H1 (cell line): Measurements from ENCODE around the gene UBL4B. TPM values are rescaled to one million over a fixed set of nuclear protein-coding genes. Genes with fewer than 3 reads are reported as not detected.

Source experiments
- ATF3 ChIP-seq: IDR thresholded peaks from 2 replicates; pipeline ENCODE4 v1.6.1; 2011; ENCODE audit warnings: low read depth, mild to moderate bottlenecking, low read length; ENCODE audit not compliant: insufficient read depth
- EGR1 ChIP-seq: IDR thresholded peaks from 2 replicates; pipeline ENCODE4 v1.6.1; 2011; ENCODE audit warnings: low read depth, low read length, borderline replicate concordance
- POLR2AphosphoS5 ChIP-seq: IDR thresholded peaks from 2 replicates; pipeline ENCODE4 v1.6.1; 2011; ENCODE audit warnings: low read depth, low read length
- TEAD4 ChIP-seq: IDR thresholded peaks from 2 replicates; pipeline ENCODE4 v1.6.1; 2012; ENCODE audit warnings: low read depth, low read length, inconsistent platforms, mixed read lengths
- polyA plus RNA-seq, 7 experiments: library from polyadenylated mRNA; depleted of rRNA in 3 of 7; stranded (reverse) in 5 of 7; unstranded in 2 of 7; fragments of >200 nt in 5 of 7; fragments of 200-250 nt in 2 of 7; gene quantifications; 1 replicate in 5 of 7; 2 replicates in 1 of 7; 4 replicates in 1 of 7; pipeline versions ENCODE4 v1.2.1 to v1.2.3, GENCODE V29; 2011 to 2013; ENCODE audit warnings: missing spikeins in 2 of 7, mixed read lengths in 2 of 7
- total RNA-seq: library from RNA; stranded (reverse); fragmentation: NEBNext Ultra II Directional; extraction: Animal tissue kit (Norgen Biotek cat#: 25700); gene quantifications from 2 replicates; pipeline ENCODE4 v1.2.1, GENCODE V29; 2021
- TF ChIP-seq, protein P1 (sequence below): fragments of 300-600 bp; sonication (generic); IDR thresholded peaks from 2 replicates; pipeline ENCODE4 v1.7.1; 2012; ENCODE audit warnings: low read length, moderate library complexity, mild to moderate bottlenecking, inconsistent platforms; ENCODE audit not compliant: insufficient replicate concordance

The UBL4B gene
- total and polyA plus RNA-seq, 2 of the 8 experiments (the other 6 are each of a cell fraction or from before 2014, with no cell fraction given): 0.11 TPM; not detected in 1

GRCh38 chr1:110076789-110077500 lies 35.3 kb upstream of the UBL4B start (continued):
- TF ChIP-seq, protein P1, sequence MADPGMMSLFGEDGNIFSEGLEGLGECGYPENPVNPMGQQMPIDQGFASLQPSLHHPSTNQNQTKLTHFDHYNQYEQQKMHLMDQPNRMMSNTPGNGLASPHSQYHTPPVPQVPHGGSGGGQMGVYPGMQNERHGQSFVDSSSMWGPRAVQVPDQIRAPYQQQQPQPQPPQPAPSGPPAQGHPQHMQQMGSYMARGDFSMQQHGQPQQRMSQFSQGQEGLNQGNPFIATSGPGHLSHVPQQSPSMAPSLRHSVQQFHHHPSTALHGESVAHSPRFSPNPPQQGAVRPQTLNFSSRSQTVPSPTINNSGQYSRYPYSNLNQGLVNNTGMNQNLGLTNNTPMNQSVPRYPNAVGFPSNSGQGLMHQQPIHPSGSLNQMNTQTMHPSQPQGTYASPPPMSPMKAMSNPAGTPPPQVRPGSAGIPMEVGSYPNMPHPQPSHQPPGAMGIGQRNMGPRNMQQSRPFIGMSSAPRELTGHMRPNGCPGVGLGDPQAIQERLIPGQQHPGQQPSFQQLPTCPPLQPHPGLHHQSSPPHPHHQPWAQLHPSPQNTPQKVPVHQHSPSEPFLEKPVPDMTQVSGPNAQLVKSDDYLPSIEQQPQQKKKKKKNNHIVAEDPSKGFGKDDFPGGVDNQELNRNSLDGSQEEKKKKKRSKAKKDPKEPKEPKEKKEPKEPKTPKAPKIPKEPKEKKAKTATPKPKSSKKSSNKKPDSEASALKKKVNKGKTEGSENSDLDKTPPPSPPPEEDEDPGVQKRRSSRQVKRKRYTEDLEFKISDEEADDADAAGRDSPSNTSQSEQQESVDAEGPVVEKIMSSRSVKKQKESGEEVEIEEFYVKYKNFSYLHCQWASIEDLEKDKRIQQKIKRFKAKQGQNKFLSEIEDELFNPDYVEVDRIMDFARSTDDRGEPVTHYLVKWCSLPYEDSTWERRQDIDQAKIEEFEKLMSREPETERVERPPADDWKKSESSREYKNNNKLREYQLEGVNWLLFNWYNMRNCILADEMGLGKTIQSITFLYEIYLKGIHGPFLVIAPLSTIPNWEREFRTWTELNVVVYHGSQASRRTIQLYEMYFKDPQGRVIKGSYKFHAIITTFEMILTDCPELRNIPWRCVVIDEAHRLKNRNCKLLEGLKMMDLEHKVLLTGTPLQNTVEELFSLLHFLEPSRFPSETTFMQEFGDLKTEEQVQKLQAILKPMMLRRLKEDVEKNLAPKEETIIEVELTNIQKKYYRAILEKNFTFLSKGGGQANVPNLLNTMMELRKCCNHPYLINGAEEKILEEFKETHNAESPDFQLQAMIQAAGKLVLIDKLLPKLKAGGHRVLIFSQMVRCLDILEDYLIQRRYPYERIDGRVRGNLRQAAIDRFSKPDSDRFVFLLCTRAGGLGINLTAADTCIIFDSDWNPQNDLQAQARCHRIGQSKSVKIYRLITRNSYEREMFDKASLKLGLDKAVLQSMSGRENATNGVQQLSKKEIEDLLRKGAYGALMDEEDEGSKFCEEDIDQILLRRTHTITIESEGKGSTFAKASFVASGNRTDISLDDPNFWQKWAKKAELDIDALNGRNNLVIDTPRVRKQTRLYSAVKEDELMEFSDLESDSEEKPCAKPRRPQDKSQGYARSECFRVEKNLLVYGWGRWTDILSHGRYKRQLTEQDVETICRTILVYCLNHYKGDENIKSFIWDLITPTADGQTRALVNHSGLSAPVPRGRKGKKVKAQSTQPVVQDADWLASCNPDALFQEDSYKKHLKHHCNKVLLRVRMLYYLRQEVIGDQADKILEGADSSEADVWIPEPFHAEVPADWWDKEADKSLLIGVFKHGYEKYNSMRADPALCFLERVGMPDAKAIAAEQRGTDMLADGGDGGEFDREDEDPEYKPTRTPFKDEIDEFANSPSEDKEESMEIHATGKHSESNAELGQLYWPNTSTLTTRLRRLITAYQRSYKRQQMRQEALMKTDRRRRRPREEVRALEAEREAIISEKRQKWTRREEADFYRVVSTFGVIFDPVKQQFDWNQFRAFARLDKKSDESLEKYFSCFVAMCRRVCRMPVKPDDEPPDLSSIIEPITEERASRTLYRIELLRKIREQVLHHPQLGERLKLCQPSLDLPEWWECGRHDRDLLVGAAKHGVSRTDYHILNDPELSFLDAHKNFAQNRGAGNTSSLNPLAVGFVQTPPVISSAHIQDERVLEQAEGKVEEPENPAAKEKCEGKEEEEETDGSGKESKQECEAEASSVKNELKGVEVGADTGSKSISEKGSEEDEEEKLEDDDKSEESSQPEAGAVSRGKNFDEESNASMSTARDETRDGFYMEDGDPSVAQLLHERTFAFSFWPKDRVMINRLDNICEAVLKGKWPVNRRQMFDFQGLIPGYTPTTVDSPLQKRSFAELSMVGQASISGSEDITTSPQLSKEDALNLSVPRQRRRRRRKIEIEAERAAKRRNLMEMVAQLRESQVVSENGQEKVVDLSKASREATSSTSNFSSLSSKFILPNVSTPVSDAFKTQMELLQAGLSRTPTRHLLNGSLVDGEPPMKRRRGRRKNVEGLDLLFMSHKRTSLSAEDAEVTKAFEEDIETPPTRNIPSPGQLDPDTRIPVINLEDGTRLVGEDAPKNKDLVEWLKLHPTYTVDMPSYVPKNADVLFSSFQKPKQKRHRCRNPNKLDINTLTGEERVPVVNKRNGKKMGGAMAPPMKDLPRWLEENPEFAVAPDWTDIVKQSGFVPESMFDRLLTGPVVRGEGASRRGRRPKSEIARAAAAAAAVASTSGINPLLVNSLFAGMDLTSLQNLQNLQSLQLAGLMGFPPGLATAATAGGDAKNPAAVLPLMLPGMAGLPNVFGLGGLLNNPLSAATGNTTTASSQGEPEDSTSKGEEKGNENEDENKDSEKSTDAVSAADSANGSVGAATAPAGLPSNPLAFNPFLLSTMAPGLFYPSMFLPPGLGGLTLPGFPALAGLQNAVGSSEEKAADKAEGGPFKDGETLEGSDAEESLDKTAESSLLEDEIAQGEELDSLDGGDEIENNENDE: no peak
- TF ChIP-seq POLR2AphosphoS5 (no peak), TEAD4 (no peak), EGR1 (no peak), ATF3 (no peak)
